Spleen (tissue), 7 donors: Measurements from ENCODE around the gene LRMDA.

Experiments used
- POLR2A ChIP-seq, 3 donors: fragments of 450-650 bp; IDR thresholded peaks; one replicate each; pipeline ENCODE4 v1.5.1; 2017; ENCODE audit warnings: antibody characterized with exemption in 3 of 3, mild to moderate bottlenecking in 1 of 3
- POLR2AphosphoS5 ChIP-seq, 3 donors: sonication (generic); formaldehyde crosslinking; IDR thresholded peaks; one replicate each; pipeline ENCODE4 v1.5.1; 2017; ENCODE audit warnings: antibody characterized with exemption in 3 of 3
- TF ChIP-seq, protein P1 (sequence below), 11 experiments: fragments of 200-600 bp in 7 of 11; fragments of 450-650 bp in 4 of 11; sonication (generic) in 4 of 11; IDR thresholded peaks in 8 of 11; conservative IDR thresholded peaks in 3 of 11; 1 replicate in 7 of 11; 2 replicates in 4 of 11; pipeline versions ENCODE4 v1.4.0 to v1.8.0; 2016 to 2021; ENCODE audit warnings: antibody characterized with exemption in 11 of 11, inconsistent platforms in 4 of 11, mild to moderate bottlenecking in 1 of 11
- donor health status: DM: no; HTN: no; CAD: no; lungs with moderate emphysema.
- donor health status: DM: no; HTN: no; CAD: no.
- donor health status: DM: no; HTN: no; CAD: no.

DNA sequence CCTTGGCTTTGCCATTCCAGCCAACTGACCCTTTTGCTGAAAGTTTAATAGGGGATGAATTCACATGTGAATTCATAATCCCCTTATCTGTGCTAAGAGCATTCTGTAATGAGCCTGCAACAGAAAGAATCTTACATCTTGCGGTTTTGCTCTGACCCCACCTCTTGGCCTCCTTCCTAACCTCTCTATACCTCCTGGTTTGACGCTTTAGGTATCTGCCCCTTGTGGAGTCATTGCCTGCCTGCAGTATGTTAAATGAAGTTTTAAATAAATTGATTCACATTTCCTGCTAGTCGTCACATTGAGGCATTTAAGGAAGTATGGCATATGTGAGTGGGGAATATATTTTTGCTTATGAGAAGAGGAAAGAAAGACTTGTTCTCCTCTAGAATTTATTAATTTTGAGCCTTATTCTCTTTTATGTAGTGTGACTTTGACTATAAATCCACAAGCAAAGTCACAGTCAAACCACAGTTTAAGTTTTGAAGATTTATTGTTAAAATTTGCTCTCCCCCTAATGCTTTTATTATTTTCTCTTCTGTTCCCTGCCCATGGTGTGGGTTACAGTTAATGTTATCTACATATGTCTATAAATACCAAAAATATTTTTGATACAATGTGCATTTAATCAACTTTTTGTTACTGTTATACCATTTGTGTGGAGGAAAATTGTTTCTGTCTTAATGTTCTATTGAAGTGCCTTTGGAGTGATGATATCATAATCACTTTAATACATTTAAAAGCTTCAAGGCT is 60.9 kb downstream of the LRMDA start:
- no peak for TF ChIP-seq POLR2A (IDR thresholded peaks at IDR 0.05)
- TF ChIP-seq, protein P1, sequence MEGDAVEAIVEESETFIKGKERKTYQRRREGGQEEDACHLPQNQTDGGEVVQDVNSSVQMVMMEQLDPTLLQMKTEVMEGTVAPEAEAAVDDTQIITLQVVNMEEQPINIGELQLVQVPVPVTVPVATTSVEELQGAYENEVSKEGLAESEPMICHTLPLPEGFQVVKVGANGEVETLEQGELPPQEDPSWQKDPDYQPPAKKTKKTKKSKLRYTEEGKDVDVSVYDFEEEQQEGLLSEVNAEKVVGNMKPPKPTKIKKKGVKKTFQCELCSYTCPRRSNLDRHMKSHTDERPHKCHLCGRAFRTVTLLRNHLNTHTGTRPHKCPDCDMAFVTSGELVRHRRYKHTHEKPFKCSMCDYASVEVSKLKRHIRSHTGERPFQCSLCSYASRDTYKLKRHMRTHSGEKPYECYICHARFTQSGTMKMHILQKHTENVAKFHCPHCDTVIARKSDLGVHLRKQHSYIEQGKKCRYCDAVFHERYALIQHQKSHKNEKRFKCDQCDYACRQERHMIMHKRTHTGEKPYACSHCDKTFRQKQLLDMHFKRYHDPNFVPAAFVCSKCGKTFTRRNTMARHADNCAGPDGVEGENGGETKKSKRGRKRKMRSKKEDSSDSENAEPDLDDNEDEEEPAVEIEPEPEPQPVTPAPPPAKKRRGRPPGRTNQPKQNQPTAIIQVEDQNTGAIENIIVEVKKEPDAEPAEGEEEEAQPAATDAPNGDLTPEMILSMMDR (IDR thresholded peaks at IDR 0.05 in 8 of 11, conservative IDR thresholded peaks at IDR 0.05 in 3 of 11): no peak
- TF ChIP-seq POLR2AphosphoS5 (IDR thresholded peaks at IDR 0.05): no peak
